KMS-11 (cell line): ENCODE results near the gene MNT.

Experiments used
- H2AFZ ChIP-seq: fragments of 200-600 bp; sonication (generic); 2 replicates; pipeline ENCODE4 v1.6.1; 2016; ENCODE audit warnings: antibody characterized with exemption, mixed run types, low read depth
- H3K27ac ChIP-seq: fragments of 200-600 bp; sonication (generic); 2 replicates; pipeline ENCODE4 v1.6.1; 2016; ENCODE audit warnings: mild to moderate bottlenecking, mixed run types
- H3K27me3 ChIP-seq: fragments of 200-600 bp; sonication (generic); 2 replicates; pipeline ENCODE4 v1.6.1; 2017; ENCODE audit warnings: mild to moderate bottlenecking, low read depth, mixed run types, moderate library complexity; ENCODE audit not compliant: insufficient read depth
- H3K36me3 ChIP-seq: fragments of 200-600 bp; sonication (generic); 2 replicates; pipeline ENCODE4 v1.6.1; 2017; ENCODE audit warnings: mild to moderate bottlenecking, mixed run types; ENCODE audit not compliant: insufficient read depth
- H3K4me1 ChIP-seq: fragments of 200-600 bp; sonication (generic); 2 replicates; pipeline ENCODE4 v1.6.1; 2016; ENCODE audit warnings: mild to moderate bottlenecking, low read depth, mixed run types; ENCODE audit not compliant: poor library complexity, severe bottlenecking
- H3K4me2 ChIP-seq: fragments of 200-600 bp; sonication (generic); 2 replicates; pipeline ENCODE4 v1.7.0; 2016; ENCODE audit warnings: mild to moderate bottlenecking, mixed run types
- H3K4me3 ChIP-seq: fragments of 200-600 bp; sonication (generic); IDR thresholded peaks from 2 replicates; pipeline ENCODE4 v1.6.1; 2017; ENCODE audit warnings: low read depth, low read length, mixed read lengths; ENCODE audit not compliant: insufficient read depth
- H3K79me2 ChIP-seq: fragments of 200-600 bp; sonication (generic); 2 replicates; pipeline ENCODE4 v1.6.1; 2016; ENCODE audit warnings: low read depth, mixed run types; ENCODE audit not compliant: insufficient read depth
- H3K9ac ChIP-seq: fragments of 200-600 bp; sonication (generic); 2 replicates; pipeline ENCODE4 v1.6.1; 2016; ENCODE audit warnings: mild to moderate bottlenecking, mixed run types
- H4K20me1 ChIP-seq: fragments of 200-600 bp; sonication (generic); 2 replicates; pipeline ENCODE4 v1.6.1; 2016; ENCODE audit warnings: mild to moderate bottlenecking, mixed run types; ENCODE audit not compliant: insufficient read depth
- TF ChIP-seq, protein P1 (sequence below): fragments of 200-600 bp; sonication (generic); conservative IDR thresholded peaks from 2 replicates; pipeline ENCODE4 v1.6.1; 2017; ENCODE audit warnings: low read depth, mild to moderate bottlenecking, antibody characterized with exemption, low read length, moderate library complexity, mixed read lengths

Gene MNT

DNA sequence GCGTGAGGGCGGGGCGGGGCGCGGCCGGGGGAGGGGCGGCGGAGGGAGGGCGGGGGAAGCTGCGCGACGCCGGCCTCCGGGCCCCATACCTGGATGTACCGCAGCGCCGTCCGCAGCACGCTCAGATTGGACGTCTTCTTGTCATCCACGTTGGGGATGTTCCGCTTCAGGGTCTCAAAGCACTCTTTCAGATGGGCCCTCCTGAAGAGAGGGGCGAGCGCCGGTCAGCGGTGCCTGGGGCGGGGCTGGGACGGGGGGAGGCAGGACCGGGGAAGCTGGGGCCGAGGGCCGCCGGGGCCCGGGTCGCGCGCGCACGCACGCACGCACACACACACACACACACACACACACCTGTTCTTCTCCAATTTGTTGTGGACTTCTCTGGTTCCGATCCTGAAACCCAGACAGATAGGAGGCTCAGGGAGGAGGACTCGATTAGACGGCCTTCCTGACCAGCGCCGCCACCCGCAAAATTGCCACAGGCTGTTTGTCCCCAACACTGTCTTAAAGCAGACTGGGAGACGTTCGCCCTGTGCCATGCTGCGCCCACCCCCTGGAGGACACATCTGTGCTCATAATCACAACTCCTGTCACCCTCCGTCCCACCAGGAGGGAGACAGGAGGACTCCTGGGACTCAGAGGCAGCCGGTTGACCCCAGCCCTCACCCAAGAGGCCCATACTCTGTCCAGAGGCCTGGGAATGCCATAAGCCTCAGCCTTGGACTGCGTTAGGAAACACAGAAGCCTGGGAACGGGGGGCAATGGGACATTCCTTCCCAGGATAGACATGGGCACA lies 6.7 kb downstream of the MNT start:
- Histone ChIP-seq H3K4me3 (no peak overlapping the region), H3K27ac (no peak overlapping the region), H3K4me1 (peaks cover 8% of the 10 kb centered on the region), H3K9ac (no peak overlapping the region), H3K27me3 (no peaks in the 10 kb centered on the region), H3K4me2 (no peak overlapping the region), H3K79me2 (no peaks in the 10 kb centered on the region), H2AFZ (no peak overlapping the region), H4K20me1 (no peaks in the 10 kb centered on the region), H3K36me3 (no peaks in the 10 kb centered on the region)
- TF ChIP-seq, protein P1, sequence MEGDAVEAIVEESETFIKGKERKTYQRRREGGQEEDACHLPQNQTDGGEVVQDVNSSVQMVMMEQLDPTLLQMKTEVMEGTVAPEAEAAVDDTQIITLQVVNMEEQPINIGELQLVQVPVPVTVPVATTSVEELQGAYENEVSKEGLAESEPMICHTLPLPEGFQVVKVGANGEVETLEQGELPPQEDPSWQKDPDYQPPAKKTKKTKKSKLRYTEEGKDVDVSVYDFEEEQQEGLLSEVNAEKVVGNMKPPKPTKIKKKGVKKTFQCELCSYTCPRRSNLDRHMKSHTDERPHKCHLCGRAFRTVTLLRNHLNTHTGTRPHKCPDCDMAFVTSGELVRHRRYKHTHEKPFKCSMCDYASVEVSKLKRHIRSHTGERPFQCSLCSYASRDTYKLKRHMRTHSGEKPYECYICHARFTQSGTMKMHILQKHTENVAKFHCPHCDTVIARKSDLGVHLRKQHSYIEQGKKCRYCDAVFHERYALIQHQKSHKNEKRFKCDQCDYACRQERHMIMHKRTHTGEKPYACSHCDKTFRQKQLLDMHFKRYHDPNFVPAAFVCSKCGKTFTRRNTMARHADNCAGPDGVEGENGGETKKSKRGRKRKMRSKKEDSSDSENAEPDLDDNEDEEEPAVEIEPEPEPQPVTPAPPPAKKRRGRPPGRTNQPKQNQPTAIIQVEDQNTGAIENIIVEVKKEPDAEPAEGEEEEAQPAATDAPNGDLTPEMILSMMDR = no peak

DNA sequence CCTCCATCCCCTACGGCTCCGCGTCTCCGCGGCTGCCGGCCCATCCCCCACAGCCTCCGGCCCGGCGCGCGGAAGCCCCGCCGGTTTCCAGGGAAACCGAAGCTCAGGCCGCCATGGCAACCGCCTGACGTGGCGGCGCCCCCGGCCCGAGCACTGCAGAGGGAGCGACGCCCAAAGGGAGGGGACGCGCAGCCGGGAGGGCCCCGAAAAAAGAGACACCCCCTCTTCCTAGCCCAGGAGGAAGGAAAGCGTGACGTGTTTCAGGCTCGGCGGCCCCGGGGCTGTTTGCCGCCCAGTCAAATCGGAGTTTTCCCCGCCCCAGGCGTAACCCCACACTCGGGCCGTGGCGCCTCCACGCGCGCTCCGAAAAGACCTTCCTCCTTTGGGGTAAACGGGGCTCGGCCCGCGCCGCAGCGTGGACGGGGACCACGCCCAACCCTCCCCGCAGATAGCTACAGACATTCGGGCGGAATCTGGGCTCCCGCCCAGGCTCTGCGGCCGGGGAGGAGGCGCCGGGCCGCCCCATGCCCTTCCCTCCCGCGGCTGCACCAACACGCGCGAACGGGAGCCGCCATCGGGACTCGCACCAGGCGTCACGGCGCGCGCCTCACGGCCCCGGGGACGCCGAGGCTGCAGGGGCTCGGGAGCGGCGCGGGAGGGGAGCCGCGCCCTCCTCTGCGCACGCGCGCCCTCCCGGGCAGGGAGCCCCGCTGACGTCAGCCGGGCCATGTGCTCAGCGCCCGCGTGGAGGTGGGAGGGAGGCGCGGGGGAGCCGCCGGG lies 7.5 kb downstream of the MNT start:
- Histone ChIP-seq H3K4me1 (peaks cover 8% of the 10 kb centered on the region), H3K27me3 (no peaks in the 10 kb centered on the region), H3K36me3 (no peaks in the 10 kb centered on the region), H3K27ac (peak overlapping the region; percentile 97), H3K4me3 (no peak overlapping the region), H2AFZ (peak overlapping the region; percentile 40), H3K9ac (peak overlapping the region; percentile 97), H4K20me1 (no peaks in the 10 kb centered on the region), H3K79me2 (no peaks in the 10 kb centered on the region), H3K4me2 (peak overlapping the region; percentile 39; the same call in 1 of the 2 replicates)
- TF ChIP-seq, protein P1 = no peak

DNA sequence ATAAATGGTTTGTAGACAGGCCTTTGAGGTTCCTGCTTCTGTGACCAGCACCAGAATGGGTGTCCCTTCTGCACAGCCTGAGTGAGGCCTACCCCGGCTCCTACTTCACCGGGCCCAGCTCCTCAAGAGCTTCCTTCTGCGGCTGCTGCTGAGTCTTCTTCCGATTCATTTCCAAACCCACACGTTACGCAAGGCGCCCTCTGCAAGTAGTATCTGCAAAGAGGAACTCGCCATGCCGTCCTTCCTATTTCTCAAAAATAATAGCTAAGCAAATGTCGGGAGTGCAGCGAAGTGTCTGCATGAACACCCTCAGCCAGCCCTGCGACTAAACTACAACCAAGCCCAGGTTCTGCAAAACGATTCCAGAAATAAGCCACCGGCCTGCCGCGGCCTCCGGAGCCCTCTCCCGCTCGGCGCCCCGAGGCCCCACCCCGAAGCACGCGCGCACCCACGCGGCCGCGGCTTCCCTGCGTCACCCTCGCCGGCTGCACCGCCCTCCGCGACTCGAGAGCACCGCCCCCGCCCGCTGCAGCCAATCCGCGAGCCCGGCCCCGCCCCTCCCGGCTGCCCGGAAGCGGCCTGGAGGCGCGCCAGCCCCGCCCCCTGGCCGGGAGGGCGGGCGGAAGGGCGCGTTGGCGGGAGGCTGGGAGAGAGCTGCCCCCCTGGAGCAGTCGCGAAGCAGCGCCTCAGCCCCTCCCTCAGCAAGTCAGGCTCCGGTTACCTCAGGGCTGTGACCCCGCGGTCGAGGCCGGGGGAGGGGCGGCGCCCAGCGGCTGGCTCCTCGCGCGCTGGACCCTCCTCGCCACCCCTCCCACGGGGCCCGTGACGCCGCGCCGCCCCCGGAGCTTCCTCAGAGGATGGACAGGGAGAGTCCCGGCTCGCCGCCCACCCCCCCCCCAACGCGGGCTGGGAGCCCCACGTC lies 8.3 kb downstream of the MNT start:
- Histone ChIP-seq H2AFZ (peak overlapping the region; percentile 42), H3K4me1 (peaks cover 8% of the 10 kb centered on the region)

More for the DNA sequence above, 8.3 kb downstream of the MNT start:
- Histone ChIP-seq H3K79me2 (no peaks in the 10 kb centered on the region), H3K36me3 (no peaks in the 10 kb centered on the region), H4K20me1 (no peaks in the 10 kb centered on the region), H3K9ac (peak overlapping the region; percentile 97), H3K4me2 (peak overlapping the region; percentile 82), H3K27ac (peak overlapping the region; percentile 97), H3K27me3 (no peaks in the 10 kb centered on the region), H3K4me3 (no peak overlapping the region)
- TF ChIP-seq, protein P1 = no peak
